Superior temporal gyrus (tissue), 1 donor: ENCODE results near the gene POTEB.
"Not testable (repeated sequence)": the region's sequence is repeated elsewhere in the genome, so short reads cannot be mapped to it uniquely, and the experiment has no call there.

ENCODE experiments used
- DNase-seq: peaks from one replicate; pipeline ENCODE4 v3.0.0-alpha.2; 2016; ENCODE audit errors: extremely low spot score

POTEB gene

GRCh38 chr15:21877635-21878034, at the start of gene POTEB:
POTEB (minus strand) TSS chr15:21877735; CDS start chr15:21877246, 489 bp downstream.
- DNase-seq: not testable (repeated sequence)

- DNase-seq: not testable (repeated sequence)
Measured at GRCh38 chr15:21890955-21891354, 13.4 kb upstream of the POTEB start.

DNA sequence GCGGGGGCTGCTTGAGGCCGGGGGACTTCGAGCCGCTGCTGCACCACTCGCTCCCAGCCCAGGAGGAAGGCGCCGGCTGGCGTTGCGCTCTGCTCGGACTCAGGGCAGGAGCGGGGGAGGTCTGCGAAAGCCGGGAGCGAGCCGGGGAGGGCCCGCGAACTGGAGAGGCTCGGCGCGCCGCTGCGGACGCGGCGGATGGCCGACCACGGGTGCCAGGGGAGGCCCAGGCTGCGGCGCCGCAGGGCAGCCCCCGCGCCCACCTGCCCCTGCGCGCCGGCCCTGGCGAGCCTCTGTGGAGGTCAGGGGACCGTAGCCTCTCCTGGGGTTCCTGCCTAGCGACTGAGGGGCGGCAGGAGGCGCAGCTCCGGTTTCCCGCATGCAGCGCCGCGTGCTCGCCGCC, 12.0 kb upstream of the POTEB start:
- DNase-seq: not testable (repeated sequence)

DNA sequence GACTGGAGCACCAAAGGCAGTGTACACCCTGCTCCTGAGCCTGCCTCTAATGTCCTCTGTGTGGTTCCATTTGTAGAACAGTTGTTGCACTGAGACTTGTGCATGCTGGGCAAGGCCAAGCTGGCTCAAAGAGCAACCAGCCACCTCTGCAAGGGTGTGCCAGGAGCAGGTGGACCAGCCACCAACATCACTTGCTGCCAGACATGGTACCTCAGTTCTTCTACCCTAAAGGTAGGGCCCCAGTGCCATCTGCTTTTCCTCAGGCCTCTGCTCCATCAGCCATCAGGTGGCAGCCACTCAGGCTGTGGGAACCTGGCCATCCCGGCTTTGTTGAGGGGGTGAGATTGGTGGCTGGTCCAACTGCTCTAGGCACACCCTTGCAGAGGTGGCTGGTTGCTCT, 38.7 kb downstream of the POTEB start:
- DNase-seq: not testable (repeated sequence)
